NK-92 (cell line): ENCODE data around the gene SHISA2.
"Not testable (repeated sequence)": the region's sequence is repeated elsewhere in the genome, so short reads cannot be mapped to it uniquely, and the experiment has no call there.

Source experiments
- DNase-seq: peaks from one replicate; lab custom pipeline; 2025; ENCODE audit not compliant: unreplicated experiment; lab: John Stamatoyannopoulos, UW

Gene SHISA2

GRCh38 chr13:26051657-26052311 is at the start of gene SHISA2:
SHISA2 (minus strand) TSS chr13:26052016; CDS start chr13:26050975, 1,041 bp downstream.
- DNase-seq, result no peak

GRCh38 chr13:26095846-26096610 is 44.2 kb upstream of the SHISA2 start:
- no peak for DNase-seq

GRCh38 chr13:26095338-26095737 is 43.5 kb upstream of the SHISA2 start:
- no peak for DNase-seq

- not testable (repeated sequence) for DNase-seq
Measured at GRCh38 chr13:26076821-26077220, 25.0 kb upstream of the SHISA2 start.

GRCh38 chr13:26075498-26075897 is 23.7 kb upstream of the SHISA2 start:
- no peak for DNase-seq

GRCh38 chr13:26074706-26075105 is 22.9 kb upstream of the SHISA2 start:
- DNase-seq, result no peak

GRCh38 chr13:26072335-26072734 is 20.5 kb upstream of the SHISA2 start:
- DNase-seq, result not testable (repeated sequence)

- DNase-seq, result no peak
Measured at GRCh38 chr13:26071691-26072090, 19.9 kb upstream of the SHISA2 start.

GRCh38 chr13:26069642-26070041 is 17.8 kb upstream of the SHISA2 start:
- DNase-seq, result not testable (repeated sequence)

- DNase-seq, result not testable (repeated sequence)
Measured at GRCh38 chr13:26068372-26068771, 16.6 kb upstream of the SHISA2 start.

GRCh38 chr13:26067601-26068000 is 15.8 kb upstream of the SHISA2 start:
- no peak for DNase-seq

GRCh38 chr13:26066492-26066891 is 14.7 kb upstream of the SHISA2 start:
- not testable (repeated sequence) for DNase-seq

- no peak for DNase-seq
Measured at GRCh38 chr13:26062853-26063444, 11.1 kb upstream of the SHISA2 start.

GRCh38 chr13:26061947-26062346 is 10.1 kb upstream of the SHISA2 start:
- DNase-seq, result no peak

GRCh38 chr13:26061256-26061655 is 9.4 kb upstream of the SHISA2 start:
- DNase-seq, result no peak

- DNase-seq, result no peak
Measured at GRCh38 chr13:26060357-26060756, 8.5 kb upstream of the SHISA2 start.

- no peak for DNase-seq
Measured at GRCh38 chr13:26058704-26059103, 6.9 kb upstream of the SHISA2 start.

- DNase-seq, result no peak
Measured at GRCh38 chr13:26054896-26055295, 3.1 kb upstream of the SHISA2 start.

- no peak for DNase-seq
Measured at GRCh38 chr13:26053418-26053980, 1.7 kb upstream of the SHISA2 start.

GRCh38 chr13:26052337-26052736 is 521 bp upstream of the SHISA2 start:
- DNase-seq, result no peak

GRCh38 chr13:26051231-26051656 is 572 bp downstream of the SHISA2 start:
- DNase-seq, result no peak
